Measurements from ENCODE around the gene RER1.

DNA sequence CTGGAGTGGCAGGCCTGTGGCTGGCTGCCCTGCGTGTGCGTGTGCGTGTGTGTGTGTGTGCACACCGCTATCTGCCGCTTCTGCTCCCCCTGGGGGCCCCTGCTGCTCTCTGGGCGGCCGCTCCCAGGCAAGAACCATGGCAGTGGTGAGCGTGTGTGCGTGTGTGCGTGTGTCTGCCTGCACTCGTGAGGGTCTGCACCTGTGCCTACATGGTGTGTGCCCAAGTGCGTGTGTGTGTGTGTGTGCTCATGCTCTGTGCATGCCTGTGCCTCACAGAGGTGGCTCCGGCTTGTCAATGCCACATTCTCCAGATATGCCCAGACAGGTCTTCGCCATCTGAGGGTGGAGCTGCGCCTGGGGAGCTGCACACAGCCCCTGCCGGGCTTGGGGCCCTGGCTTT, 39.5 kb downstream of the RER1 start:
- TF ChIP-seq, protein P1, sequence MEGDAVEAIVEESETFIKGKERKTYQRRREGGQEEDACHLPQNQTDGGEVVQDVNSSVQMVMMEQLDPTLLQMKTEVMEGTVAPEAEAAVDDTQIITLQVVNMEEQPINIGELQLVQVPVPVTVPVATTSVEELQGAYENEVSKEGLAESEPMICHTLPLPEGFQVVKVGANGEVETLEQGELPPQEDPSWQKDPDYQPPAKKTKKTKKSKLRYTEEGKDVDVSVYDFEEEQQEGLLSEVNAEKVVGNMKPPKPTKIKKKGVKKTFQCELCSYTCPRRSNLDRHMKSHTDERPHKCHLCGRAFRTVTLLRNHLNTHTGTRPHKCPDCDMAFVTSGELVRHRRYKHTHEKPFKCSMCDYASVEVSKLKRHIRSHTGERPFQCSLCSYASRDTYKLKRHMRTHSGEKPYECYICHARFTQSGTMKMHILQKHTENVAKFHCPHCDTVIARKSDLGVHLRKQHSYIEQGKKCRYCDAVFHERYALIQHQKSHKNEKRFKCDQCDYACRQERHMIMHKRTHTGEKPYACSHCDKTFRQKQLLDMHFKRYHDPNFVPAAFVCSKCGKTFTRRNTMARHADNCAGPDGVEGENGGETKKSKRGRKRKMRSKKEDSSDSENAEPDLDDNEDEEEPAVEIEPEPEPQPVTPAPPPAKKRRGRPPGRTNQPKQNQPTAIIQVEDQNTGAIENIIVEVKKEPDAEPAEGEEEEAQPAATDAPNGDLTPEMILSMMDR (IDR thresholded peaks at IDR 0.05): no peak
- no peak for TF ChIP-seq POLR2A (IDR thresholded peaks at IDR 0.05)
